Testis (tissue), 3 donors: ENCODE data around the gene KCNF1. TPM values are rescaled to one million over a fixed set of nuclear protein-coding genes. Genes with fewer than 3 reads are reported as not detected.

Source experiments
- DNase-seq: peaks from one replicate; pipeline ENCODE4 v3.0.0-alpha.2; 2019
- H3K27ac ChIP-seq, 2 donors: fragments of 200-600 bp; sonication (generic); one replicate each; pipeline ENCODE4 v1.5.1; 2019
- H3K27me3 ChIP-seq: fragments of 200-600 bp; sonication (generic); one replicate; pipeline ENCODE4 v1.5.1; 2019
- H3K36me3 ChIP-seq: fragments of 200-600 bp; sonication (generic); one replicate; pipeline ENCODE4 v1.5.1; 2017; ENCODE audit warnings: low read depth; ENCODE audit errors: missing control alignments
- H3K4me1 ChIP-seq: fragments of 200-600 bp; sonication (generic); one replicate; pipeline ENCODE4 v1.5.1; 2019
- H3K4me3 ChIP-seq, 2 donors: fragments of 200-600 bp; sonication (generic); one replicate each; pipeline ENCODE4 v1.5.1; 2017 to 2019
- H3K9me3 ChIP-seq: fragments of 200-600 bp; sonication (generic); one replicate; pipeline ENCODE4 v1.5.1; 2017
- POLR2A ChIP-seq: fragments of 450-650 bp; IDR thresholded peaks from one replicate; pipeline ENCODE4 v1.6.1; 2017; ENCODE audit warnings: antibody characterized with exemption, mild to moderate bottlenecking, moderate library complexity
- WGBS, 2 donors: methylation state at CpG; one replicate each; pipeline ENCODE4 v1.1.5; 2018; 5-methylcytosine and 5-hydroxymethylcytosine counted together
- intact Hi-C: fragments of 100-400 bp; cut with DNase I; formaldehyde crosslinking; loops from one replicate; pipeline ENCODE4 v1.15.1; 2023; ENCODE audit warnings: low total_unique reads
- polyA plus RNA-seq: library from polyadenylated mRNA; stranded (reverse); fragments of 350-450 nt; fragmentation: Illumina TruSeq; extraction: RNeasy Lipid Tissue Mini Kit (QIAGEN cat#74804); gene quantifications from one replicate; pipeline ENCODE4 v1.2.3, GENCODE V29; 2014; ENCODE audit warnings: low read depth, low replicate concordance; ENCODE audit not compliant: insufficient read depth
- total RNA-seq, 2 donors: library from RNA; depleted of rRNA; stranded (reverse); fragments of >200 nt; gene quantifications; one replicate each; pipeline ENCODE4 v1.2.3, GENCODE V29; 2016
- TF ChIP-seq, protein P1 (sequence below), 3 experiments: fragments of 450-650 bp in 2 of 3; fragments of 200-600 bp in 1 of 3; sonication (generic) in 1 of 3; IDR thresholded peaks; one replicate each; pipeline ENCODE4 v1.5.1; 2016 to 2019; ENCODE audit warnings: antibody characterized with exemption in 3 of 3, mild to moderate bottlenecking in 2 of 3, moderate library complexity in 1 of 3

Gene KCNF1
- total and polyA plus RNA-seq, 3 donors from 2014 or later: 0.19 to 0.70 (median 0.63) TPM

- Histone ChIP-seq H3K36me3 (no peaks in the 10 kb centered on the region), H3K4me3 (no peak overlapping the region), H3K9me3 (no peaks in the 10 kb centered on the region), H3K4me1 (peaks cover 4% of the 10 kb centered on the region), H3K27me3 (no peaks in the 10 kb centered on the region), H3K27ac (no peak overlapping the region)
- no peak for DNase-seq
- intact Hi-C loops: no loop called here
- TF ChIP-seq, protein P1, sequence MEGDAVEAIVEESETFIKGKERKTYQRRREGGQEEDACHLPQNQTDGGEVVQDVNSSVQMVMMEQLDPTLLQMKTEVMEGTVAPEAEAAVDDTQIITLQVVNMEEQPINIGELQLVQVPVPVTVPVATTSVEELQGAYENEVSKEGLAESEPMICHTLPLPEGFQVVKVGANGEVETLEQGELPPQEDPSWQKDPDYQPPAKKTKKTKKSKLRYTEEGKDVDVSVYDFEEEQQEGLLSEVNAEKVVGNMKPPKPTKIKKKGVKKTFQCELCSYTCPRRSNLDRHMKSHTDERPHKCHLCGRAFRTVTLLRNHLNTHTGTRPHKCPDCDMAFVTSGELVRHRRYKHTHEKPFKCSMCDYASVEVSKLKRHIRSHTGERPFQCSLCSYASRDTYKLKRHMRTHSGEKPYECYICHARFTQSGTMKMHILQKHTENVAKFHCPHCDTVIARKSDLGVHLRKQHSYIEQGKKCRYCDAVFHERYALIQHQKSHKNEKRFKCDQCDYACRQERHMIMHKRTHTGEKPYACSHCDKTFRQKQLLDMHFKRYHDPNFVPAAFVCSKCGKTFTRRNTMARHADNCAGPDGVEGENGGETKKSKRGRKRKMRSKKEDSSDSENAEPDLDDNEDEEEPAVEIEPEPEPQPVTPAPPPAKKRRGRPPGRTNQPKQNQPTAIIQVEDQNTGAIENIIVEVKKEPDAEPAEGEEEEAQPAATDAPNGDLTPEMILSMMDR (IDR thresholded peaks at IDR 0.05): no peak
- no peak for TF ChIP-seq POLR2A
- 98 to 100% methylated on average over 3 of the region's 3 CpGs for WGBS, 2 donors
Observed at GRCh38 chr2:10939058-10939457, 27.3 kb downstream of the KCNF1 start.

DNA sequence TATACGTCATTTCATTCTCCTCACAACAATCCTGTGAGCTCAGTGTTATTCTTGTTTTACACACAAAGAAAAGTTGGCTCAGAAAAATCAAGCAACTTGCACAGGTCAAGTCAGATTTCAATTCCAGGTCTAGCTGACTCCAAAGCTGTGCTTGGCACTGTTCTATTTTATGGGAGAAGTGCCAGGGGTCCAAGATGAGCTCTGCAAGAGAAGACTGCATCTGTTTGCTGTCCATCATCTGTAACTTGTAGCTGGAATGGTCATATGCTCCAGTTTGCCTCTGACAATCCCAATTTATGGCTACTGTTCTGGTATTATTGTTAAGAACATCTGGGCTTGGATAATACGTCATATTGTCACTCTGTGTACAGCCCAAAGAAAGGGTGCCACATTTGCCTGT lies 28.9 kb downstream of the KCNF1 start:
- no peak for TF ChIP-seq POLR2A
- H3K4me3 ChIP-seq: no peak overlapping the region
- intact Hi-C loops: no loop called here
- H3K9me3 ChIP-seq: no peaks in the 10 kb centered on the region
- H3K4me1 ChIP-seq: no peaks in the 10 kb centered on the region
- WGBS, 2 donors: 85 to 94% methylated on average over 2 of the region's 2 CpGs
- no peak for DNase-seq
- H3K36me3 ChIP-seq: no peaks in the 10 kb centered on the region
- H3K27ac ChIP-seq: no peak overlapping the region
- H3K27me3 ChIP-seq: no peaks in the 10 kb centered on the region

DNA sequence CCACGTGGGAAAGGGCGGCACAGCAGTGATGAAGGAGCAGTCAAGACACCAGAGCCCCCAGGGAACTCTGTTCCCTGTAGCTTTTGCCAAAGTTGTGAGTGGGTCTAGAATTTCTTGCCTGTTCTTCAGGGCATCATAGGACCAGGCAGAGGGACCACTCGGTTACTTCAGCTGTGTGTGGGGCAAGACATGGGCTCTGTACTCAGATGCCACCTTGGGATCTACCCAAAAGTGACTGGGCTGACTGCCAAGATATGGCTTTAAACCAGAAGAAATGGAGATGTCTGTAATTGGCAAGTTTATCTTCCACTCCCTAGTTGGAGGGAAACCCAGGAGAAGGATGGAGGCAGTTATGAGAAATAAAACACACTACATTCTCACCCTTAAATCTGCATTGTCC lies 29.6 kb downstream of the KCNF1 start:
- Histone ChIP-seq H3K4me1 (no peaks in the 10 kb centered on the region), H3K9me3 (no peaks in the 10 kb centered on the region), H3K4me3 (no peak overlapping the region), H3K27ac (no peak overlapping the region), H3K36me3 (no peaks in the 10 kb centered on the region), H3K27me3 (no peaks in the 10 kb centered on the region)
- DNase-seq: no peak
- TF ChIP-seq POLR2A: no peak
- TF ChIP-seq, protein P1 (IDR thresholded peaks at IDR 0.05): no peak
- WGBS, 2 donors: 69 to 80% methylated on average over 3 of the region's 3 CpGs
- intact Hi-C loops: no loop called here

DNA sequence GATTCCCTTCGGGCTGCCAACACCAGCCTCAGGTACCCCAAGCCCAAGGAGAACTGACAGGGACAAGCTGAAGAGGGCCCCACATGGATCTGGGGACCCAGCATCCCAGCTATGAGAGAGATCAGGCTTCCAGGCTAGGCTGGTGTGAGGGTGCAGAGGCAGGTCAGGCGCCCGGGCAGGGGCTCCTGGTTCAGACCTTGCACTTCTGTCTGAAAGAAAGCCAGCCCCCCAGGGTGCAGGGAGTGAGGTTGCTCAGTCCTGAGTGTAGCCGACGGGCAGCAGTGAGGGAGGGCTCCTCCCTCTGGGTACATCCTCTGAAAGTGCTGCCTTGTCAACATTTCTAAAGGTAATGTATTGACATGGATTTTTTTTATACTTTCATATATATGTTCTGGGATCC lies 33.1 kb downstream of the KCNF1 start:
- no peaks in the 10 kb centered on the region for H3K4me1 ChIP-seq
- no peaks in the 10 kb centered on the region for H3K27me3 ChIP-seq
- DNase-seq: no peak
- WGBS, 2 donors: 84 to 92% methylated on average over 3 to 5 of the region's 5 CpGs
- intact Hi-C loops: no loop called here
- no peak for TF ChIP-seq POLR2A
- TF ChIP-seq, protein P1 (IDR thresholded peaks at IDR 0.05): no peak
- no peak overlapping the region for H3K27ac ChIP-seq
- H3K4me3 ChIP-seq: no peak overlapping the region
- H3K36me3 ChIP-seq: no peaks in the 10 kb centered on the region
- no peaks in the 10 kb centered on the region for H3K9me3 ChIP-seq

- 68 to 99% methylated on average over 5 to 6 of the region's 6 CpGs for WGBS, 2 donors
- Histone ChIP-seq H3K27me3 (no peaks in the 10 kb centered on the region), H3K9me3 (no peaks in the 10 kb centered on the region), H3K36me3 (no peaks in the 10 kb centered on the region), H3K4me3 (no peak overlapping the region), H3K4me1 (no peaks in the 10 kb centered on the region), H3K27ac (no peak overlapping the region)
- no peak for DNase-seq
- TF ChIP-seq, protein P1 (IDR thresholded peaks at IDR 0.05): no peak
- no peak for TF ChIP-seq POLR2A
- intact Hi-C loops: no loop called here
Observed at GRCh38 chr2:10946394-10946793, 34.7 kb downstream of the KCNF1 start.
